ENCODE measurements around the gene TMEM204.

The TMEM204 gene

DNA sequence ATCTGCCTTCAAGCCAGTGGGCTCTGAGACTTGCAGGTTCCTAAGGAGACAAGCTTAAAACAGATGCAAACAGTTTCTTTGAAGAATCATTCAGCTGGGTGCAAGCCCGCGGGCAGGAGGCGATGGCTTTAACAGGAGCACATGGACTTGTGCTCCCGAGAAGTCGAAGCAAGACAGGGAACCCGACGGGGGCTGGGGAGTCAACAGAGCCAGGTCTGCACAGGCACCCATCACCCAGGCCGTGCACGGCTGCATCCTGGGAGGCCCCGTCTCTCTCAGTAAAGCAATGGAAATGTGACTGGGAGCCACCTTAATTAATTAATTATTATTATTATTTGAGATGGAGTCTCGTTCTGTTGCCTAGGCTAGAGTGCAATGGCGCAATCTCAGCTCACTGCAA lies 44.4 kb upstream of the TMEM204 start:
- DNase-seq (ENCODE audit: low spot score) = no peak
- TF ChIP-seq, protein P1, sequence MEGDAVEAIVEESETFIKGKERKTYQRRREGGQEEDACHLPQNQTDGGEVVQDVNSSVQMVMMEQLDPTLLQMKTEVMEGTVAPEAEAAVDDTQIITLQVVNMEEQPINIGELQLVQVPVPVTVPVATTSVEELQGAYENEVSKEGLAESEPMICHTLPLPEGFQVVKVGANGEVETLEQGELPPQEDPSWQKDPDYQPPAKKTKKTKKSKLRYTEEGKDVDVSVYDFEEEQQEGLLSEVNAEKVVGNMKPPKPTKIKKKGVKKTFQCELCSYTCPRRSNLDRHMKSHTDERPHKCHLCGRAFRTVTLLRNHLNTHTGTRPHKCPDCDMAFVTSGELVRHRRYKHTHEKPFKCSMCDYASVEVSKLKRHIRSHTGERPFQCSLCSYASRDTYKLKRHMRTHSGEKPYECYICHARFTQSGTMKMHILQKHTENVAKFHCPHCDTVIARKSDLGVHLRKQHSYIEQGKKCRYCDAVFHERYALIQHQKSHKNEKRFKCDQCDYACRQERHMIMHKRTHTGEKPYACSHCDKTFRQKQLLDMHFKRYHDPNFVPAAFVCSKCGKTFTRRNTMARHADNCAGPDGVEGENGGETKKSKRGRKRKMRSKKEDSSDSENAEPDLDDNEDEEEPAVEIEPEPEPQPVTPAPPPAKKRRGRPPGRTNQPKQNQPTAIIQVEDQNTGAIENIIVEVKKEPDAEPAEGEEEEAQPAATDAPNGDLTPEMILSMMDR (IDR thresholded peaks at IDR 0.05; ENCODE audit: extremely low read depth, insufficient read depth, missing control alignments) = no peak
- in situ Hi-C loops (cut with MboI; ENCODE audit: low pct_unique_long_range_greater_than_20kb, low sequenced_read_pairs, unreplicated experiment) = no loop called here

GRCh38 chr16:1491327-1491726 lies 42.1 kb upstream of the TMEM204 start:
- DNase-seq (ENCODE audit: low spot score) = no peak
- TF ChIP-seq, protein P1 (IDR thresholded peaks at IDR 0.05; ENCODE audit: extremely low read depth, insufficient read depth, missing control alignments) = no peak
- in situ Hi-C loops (cut with MboI; ENCODE audit: low pct_unique_long_range_greater_than_20kb, low sequenced_read_pairs, unreplicated experiment) = no loop called here

- in situ Hi-C loops (cut with MboI; ENCODE audit: low pct_unique_long_range_greater_than_20kb, low sequenced_read_pairs, unreplicated experiment) = no loop called here
- TF ChIP-seq, protein P1 (IDR thresholded peaks at IDR 0.05; ENCODE audit: extremely low read depth, insufficient read depth, missing control alignments) = no peak
- DNase-seq (ENCODE audit: low spot score) = no peak
Measured at GRCh38 chr16:1492082-1492922, 41.2 kb upstream of the TMEM204 start.

GRCh38 chr16:1492923-1493745 lies 40.3 kb upstream of the TMEM204 start, which contains the start of gene TELO2:
TSS of gene TELO2 (plus strand) at chr16:1493360. CDS start at chr16:1494282, 922 bp downstream.
- in situ Hi-C loops (cut with MboI; ENCODE audit: low pct_unique_long_range_greater_than_20kb, low sequenced_read_pairs, unreplicated experiment) = no loop called here
- TF ChIP-seq, protein P1 (IDR thresholded peaks at IDR 0.05; ENCODE audit: extremely low read depth, insufficient read depth, missing control alignments) = no peak
- DNase-seq (ENCODE audit: low spot score) = peak; percentile 99

- DNase-seq (ENCODE audit: low spot score) = no peak
- TF ChIP-seq, protein P1 (IDR thresholded peaks at IDR 0.05; ENCODE audit: extremely low read depth, insufficient read depth, missing control alignments) = no peak
- in situ Hi-C loops (cut with MboI; ENCODE audit: low pct_unique_long_range_greater_than_20kb, low sequenced_read_pairs, unreplicated experiment) = no loop called here
Measured at GRCh38 chr16:1493746-1494094, 39.7 kb upstream of the TMEM204 start.

GRCh38 chr16:1494129-1494640 lies 39.3 kb upstream of the TMEM204 start:
- TF ChIP-seq, protein P1 (IDR thresholded peaks at IDR 0.05; ENCODE audit: extremely low read depth, insufficient read depth, missing control alignments) = peak; percentile 27
- in situ Hi-C loops (cut with MboI; ENCODE audit: low pct_unique_long_range_greater_than_20kb, low sequenced_read_pairs, unreplicated experiment) = no loop called here
- no peak for DNase-seq (ENCODE audit: low spot score)

All from GM13977 (cell line).